GM12874 (cell line): Measurements from ENCODE around the gene CCDC88C.

Experiments used
- TF ChIP-seq, protein P1 (sequence below): IDR thresholded peaks from 2 replicates; pipeline ENCODE4 v1.5.1; 2011; ENCODE audit warnings: low read depth, mild to moderate bottlenecking, control low read depth, low read length, moderate library complexity; ENCODE audit not compliant: insufficient read depth

CCDC88C gene

DNA sequence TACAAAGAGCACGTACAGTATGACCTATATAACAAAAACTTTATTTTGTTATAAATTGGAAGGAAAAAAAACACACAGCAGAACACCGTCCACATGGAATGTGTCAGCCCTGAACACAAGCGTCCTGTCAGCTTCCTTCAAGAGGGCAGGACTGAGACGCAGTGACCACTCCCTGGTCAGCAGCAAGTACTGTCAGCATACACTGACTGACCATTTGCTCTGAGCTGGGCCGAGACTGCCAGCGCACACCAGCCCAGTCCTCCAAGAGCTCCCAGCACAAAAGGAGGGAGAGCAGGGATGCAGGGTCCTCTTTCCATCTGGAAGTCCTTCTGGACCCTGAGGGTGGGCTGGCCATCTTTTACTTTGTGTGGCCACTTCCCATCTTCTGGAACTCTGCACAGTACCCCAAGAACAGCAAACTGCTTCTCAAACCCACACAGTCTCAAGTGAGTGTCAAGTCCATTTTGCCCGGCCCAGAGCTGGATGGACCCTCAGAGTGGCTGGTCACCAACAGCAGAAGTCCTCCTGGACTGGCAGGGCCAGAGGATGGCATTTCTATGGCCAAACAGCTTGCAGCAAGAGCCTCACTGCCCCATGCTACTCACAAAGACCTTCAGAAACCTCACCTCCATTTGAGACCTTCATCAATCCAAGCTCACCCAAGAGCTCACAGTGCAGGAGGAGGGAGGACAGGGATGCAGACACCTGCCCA lies 11.7 kb downstream of the CCDC88C start:
- TF ChIP-seq, protein P1, sequence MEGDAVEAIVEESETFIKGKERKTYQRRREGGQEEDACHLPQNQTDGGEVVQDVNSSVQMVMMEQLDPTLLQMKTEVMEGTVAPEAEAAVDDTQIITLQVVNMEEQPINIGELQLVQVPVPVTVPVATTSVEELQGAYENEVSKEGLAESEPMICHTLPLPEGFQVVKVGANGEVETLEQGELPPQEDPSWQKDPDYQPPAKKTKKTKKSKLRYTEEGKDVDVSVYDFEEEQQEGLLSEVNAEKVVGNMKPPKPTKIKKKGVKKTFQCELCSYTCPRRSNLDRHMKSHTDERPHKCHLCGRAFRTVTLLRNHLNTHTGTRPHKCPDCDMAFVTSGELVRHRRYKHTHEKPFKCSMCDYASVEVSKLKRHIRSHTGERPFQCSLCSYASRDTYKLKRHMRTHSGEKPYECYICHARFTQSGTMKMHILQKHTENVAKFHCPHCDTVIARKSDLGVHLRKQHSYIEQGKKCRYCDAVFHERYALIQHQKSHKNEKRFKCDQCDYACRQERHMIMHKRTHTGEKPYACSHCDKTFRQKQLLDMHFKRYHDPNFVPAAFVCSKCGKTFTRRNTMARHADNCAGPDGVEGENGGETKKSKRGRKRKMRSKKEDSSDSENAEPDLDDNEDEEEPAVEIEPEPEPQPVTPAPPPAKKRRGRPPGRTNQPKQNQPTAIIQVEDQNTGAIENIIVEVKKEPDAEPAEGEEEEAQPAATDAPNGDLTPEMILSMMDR = no peak

DNA sequence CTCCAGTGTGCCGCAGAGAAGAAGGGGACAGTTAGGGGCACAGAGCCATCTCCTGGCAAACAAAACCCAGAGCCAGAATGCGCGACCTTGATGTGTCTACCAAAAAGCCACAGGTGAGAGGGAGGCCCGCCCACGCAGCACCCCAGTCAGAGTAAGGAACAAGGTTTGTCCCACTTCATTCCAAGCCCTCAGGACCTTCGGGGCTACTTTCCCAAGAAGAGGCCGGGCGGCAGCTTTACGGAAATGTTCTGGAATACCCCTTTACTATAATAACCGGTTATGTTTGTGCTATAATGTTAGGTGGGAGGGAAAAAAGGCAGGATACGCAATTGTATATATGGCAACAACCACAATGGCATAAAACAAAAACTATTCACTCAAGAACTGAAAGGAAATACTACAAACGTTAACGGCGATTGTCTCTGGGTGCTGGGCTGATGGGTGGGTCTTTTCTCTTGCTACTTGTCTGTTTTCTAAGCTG lies 12.3 kb downstream of the CCDC88C start:
- TF ChIP-seq, protein P1 = no peak

DNA sequence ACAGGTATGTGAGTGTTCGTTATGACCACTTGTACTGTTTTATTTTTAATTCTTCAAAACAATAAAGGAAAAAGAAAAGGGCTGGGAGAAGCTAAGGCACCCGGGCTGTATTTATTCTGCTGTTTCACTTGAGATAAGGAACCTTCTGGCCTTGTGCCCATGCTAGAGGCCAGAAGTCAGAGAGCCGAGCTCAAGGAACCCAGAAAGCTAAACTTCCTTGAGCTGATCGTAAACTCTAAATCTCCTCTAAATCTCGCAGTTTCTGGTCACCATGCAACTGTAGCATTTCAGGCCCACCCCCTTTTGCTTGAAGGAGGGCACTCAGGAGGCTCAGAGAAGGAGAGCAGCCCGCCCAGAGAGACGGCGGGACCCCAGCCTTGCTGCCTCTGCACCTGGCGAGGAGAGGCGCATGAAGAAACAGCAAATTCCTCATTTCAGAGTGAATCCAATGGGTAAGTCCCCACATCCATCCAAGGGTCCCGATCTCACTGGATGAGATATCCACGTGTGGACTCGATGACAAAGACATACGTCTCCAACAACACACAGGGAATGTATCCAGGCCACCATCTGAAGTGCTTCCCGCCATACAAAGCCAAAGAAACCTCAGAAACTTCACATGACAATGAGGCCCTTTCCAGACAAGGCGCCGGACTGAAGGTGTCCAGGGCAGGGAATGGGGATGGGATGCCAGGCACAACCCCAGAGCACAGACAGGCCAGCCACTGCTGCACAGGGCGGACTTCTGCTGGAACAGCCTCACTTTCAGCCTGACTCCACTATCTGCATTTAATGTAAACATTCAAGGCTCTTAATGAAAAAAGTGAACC lies 14.6 kb downstream of the CCDC88C start:
- TF ChIP-seq, protein P1 = no peak

- TF ChIP-seq, protein P1 = no peak
Observed at GRCh38 chr14:91402348-91402747, 15.3 kb downstream of the CCDC88C start.

GRCh38 chr14:91401751-91402150 lies 15.9 kb downstream of the CCDC88C start:
- TF ChIP-seq, protein P1 = no peak

- TF ChIP-seq, protein P1 = no peak
Observed at GRCh38 chr14:91400696-91401095, 16.9 kb downstream of the CCDC88C start.

DNA sequence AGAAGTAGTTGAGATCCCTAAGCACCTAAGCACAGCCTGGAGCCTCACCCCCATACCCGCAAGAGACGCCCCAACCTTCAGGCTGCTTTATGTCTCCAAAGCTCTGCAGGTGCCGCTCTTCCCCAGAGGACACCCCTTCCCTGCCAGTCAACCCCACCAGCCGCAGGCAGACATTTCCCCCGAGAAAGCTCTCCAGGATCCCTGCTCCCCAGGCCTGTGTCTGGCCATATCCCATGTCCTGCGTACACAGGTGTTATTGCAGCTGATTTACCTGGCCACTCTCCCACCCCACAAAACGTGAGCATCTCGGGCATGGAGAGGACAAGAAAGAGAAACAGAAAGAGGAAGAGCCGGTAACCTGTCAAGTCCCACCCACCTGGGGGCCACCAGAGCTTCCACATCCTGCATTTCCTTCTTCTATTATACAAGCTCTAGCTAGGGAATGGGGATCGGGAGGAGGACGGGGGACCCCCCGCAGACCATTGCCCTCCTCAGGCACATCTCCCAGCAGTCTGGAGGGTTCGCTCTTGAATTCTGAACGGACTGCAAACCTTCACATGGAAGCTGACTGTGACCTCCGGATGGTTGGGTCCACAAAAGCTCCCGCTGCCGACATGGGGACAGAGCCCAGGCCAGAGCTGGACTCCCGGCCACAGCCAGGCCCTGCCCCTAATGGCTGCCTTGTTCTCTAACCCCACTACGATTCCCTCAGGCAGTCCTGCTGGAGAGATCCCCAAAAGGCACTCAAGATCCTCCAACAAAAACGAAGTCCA lies 17.6 kb downstream of the CCDC88C start:
- TF ChIP-seq, protein P1 = no peak
